HepG2 (cell line): ENCODE data around the gene DENND10. TPM values are rescaled to one million over a fixed set of nuclear protein-coding genes. Genes with fewer than 3 reads are reported as not detected.
A peak's percentile ranks its signal among the peaks of the same experiment; 100 is the strongest.

Source experiments
- ATM ChIP-seq: fragments of 450-650 bp; IDR thresholded peaks from 2 replicates; pipeline ENCODE4 v1.7.1; 2017; ENCODE audit warnings: mild to moderate bottlenecking, borderline replicate concordance
- ATRX ChIP-seq: sonication (generic); formaldehyde crosslinking; IDR thresholded peaks from 2 replicates; pipeline ENCODE4 v1.4.0; 2020; ENCODE audit warnings: missing genetic modification reagents, borderline replicate concordance
- GABPB1 ChIP-seq: IDR thresholded peaks from 2 replicates; pipeline ENCODE4 v1.6.1; 2016; ENCODE audit warnings: mild to moderate bottlenecking, missing genetic modification reagents, moderate library complexity, missing compliant biosample characterization
- GPN1 ChIP-seq: sonication (generic); formaldehyde crosslinking; IDR thresholded peaks from 2 replicates; pipeline ENCODE4 v1.5.1; 2020; ENCODE audit warnings: missing genetic modification reagents, borderline replicate concordance
- HMG20B ChIP-seq: conservative IDR thresholded peaks from 2 replicates; pipeline ENCODE4 v1.6.1; 2016; ENCODE audit warnings: missing genetic modification reagents, missing compliant biosample characterization
- HOXA5 ChIP-seq: sonication (generic); formaldehyde crosslinking; IDR thresholded peaks from 2 replicates; pipeline ENCODE4 v1.4.0; 2020; ENCODE audit warnings: missing genetic modification reagents
- HOXA7 ChIP-seq: sonication (generic); formaldehyde crosslinking; IDR thresholded peaks from 2 replicates; pipeline ENCODE4 v1.8.1; 2022; ENCODE audit warnings: mild to moderate bottlenecking, missing genetic modification reagents, moderate library complexity
- MBD4 ChIP-seq: IDR thresholded peaks from 2 replicates; pipeline ENCODE4 v1.6.1; 2012; ENCODE audit warnings: low read length, inconsistent platforms, borderline replicate concordance
- MED1 ChIP-seq: sonication (generic); formaldehyde crosslinking; IDR thresholded peaks from 2 replicates; pipeline ENCODE4 v1.4.0; 2020; ENCODE audit warnings: missing genetic modification reagents
- NR2F1 ChIP-seq, 2 experiments: fragments of 450-650 bp in 1 of 2; formaldehyde crosslinking in 1 of 2; IDR thresholded peaks; 2 replicates each; pipeline versions ENCODE4 v1.5.0 to v1.6.1; 2016 to 2020; ENCODE audit warnings: mild to moderate bottlenecking in 1 of 2, missing compliant biosample characterization in 1 of 2, missing genetic modification reagents in 1 of 2, moderate library complexity in 1 of 2
- REPIN1 ChIP-seq: sonication (generic); formaldehyde crosslinking; IDR thresholded peaks from 2 replicates; pipeline ENCODE4 v1.8.0; 2022; ENCODE audit warnings: missing genetic modification reagents, low read depth, mild to moderate bottlenecking, borderline replicate concordance
- SIN3B ChIP-seq: fragments of 150-350 bp; IDR thresholded peaks from 2 replicates; pipeline ENCODE4 v1.6.1; 2014; ENCODE audit warnings: low read length
- SP140L ChIP-seq: sonication (generic); formaldehyde crosslinking; IDR thresholded peaks from 2 replicates; pipeline ENCODE4 v1.4.0; 2020; ENCODE audit warnings: missing genetic modification reagents, borderline replicate concordance
- SRF ChIP-seq: IDR thresholded peaks from 2 replicates; pipeline ENCODE4 v1.6.1; 2011; ENCODE audit warnings: mild to moderate bottlenecking, low read depth, low read length, moderate library complexity
- SSRP1 ChIP-seq: IDR thresholded peaks from 2 replicates; pipeline ENCODE4 v1.6.1; 2016; ENCODE audit warnings: control low read depth
- TBP ChIP-seq: sonication (generic); formaldehyde crosslinking; IDR thresholded peaks from 2 replicates; pipeline ENCODE4 v1.5.0; 2020; ENCODE audit warnings: missing genetic modification reagents
- ZNF225 ChIP-seq: sonication (generic); formaldehyde crosslinking; IDR thresholded peaks from 2 replicates; pipeline ENCODE4 v1.4.0; 2020; ENCODE audit warnings: mild to moderate bottlenecking, missing genetic modification reagents
- ZNF317 ChIP-seq: sonication (generic); formaldehyde crosslinking; IDR thresholded peaks from 2 replicates; pipeline ENCODE4 v1.5.0; 2020; ENCODE audit warnings: mild to moderate bottlenecking, missing genetic modification reagents
- ZNF781 ChIP-seq: sonication (generic); formaldehyde crosslinking; IDR thresholded peaks from 2 replicates; pipeline ENCODE4 v1.5.1; 2020; ENCODE audit warnings: borderline replicate concordance, mild to moderate bottlenecking, missing genetic modification reagents; ENCODE audit errors: not compliant biosample characterization
- polyA plus RNA-seq, 8 experiments: library from polyadenylated mRNA; depleted of rRNA in 3 of 8; stranded (reverse) in 7 of 8; unstranded in 1 of 8; fragments of >200 nt; fragmentation: Illumina TruSeq in 4 of 8; extraction: Trizol in 4 of 8; gene quantifications; 2 replicates each; pipeline versions ENCODE4 v1.2.1 to v1.2.3, GENCODE V29; 2011 to 2016; ENCODE audit warnings: low read depth in 4 of 8, missing spikeins in 1 of 8, mixed read lengths in 1 of 8; ENCODE audit not compliant: insufficient read depth in 1 of 8
- total RNA-seq, 5 experiments: library from RNA; depleted of rRNA; stranded (reverse); fragments of >200 nt; fragmentation: Illumina TruSeq; extraction: Trizol; gene quantifications; 2 replicates each; pipeline ENCODE4 v1.2.3, GENCODE V29; 2016; ENCODE audit warnings: low read depth in 1 of 5
- TF ChIP-seq, protein P1 (sequence below): sonication (generic); formaldehyde crosslinking; conservative IDR thresholded peaks from 2 replicates; pipeline ENCODE4 v1.4.0; 2020; ENCODE audit warnings: mild to moderate bottlenecking, missing genetic modification reagents, moderate library complexity
- TF ChIP-seq, protein P2 (sequence below): sonication (generic); formaldehyde crosslinking; IDR thresholded peaks from 2 replicates; pipeline ENCODE4 v1.5.0; 2020; ENCODE audit warnings: mild to moderate bottlenecking, missing genetic modification reagents, borderline replicate concordance
- TF ChIP-seq, protein P3 (sequence below): sonication (generic); formaldehyde crosslinking; IDR thresholded peaks from 2 replicates; pipeline ENCODE4 v1.5.0; 2020; ENCODE audit warnings: missing genetic modification reagents, mild to moderate bottlenecking, borderline replicate concordance

The DENND10 gene
- total and polyA plus RNA-seq, 2 of the 13 experiments (the other 11 are each of a cell fraction or from before 2014, with no cell fraction given), result 43.7 to 78.8 TPM

- TF ChIP-seq MED1 (peak; percentile 35; the same call in 1 of the 2 replicates), HOXA5 (peak; percentile 52; the same call in 1 of the 2 replicates), HMG20B (no peak), ZNF781 (CRISPR knock-in tag) (peak; percentile 44), SRF (peak; percentile 21; the same call in 1 of the 2 replicates), ZNF317 (peak; percentile 58; the same call in 1 of the 2 replicates), ATM (no peak), MBD4 (no peak), ATRX (CRISPR knock-in tag) (no peak), GPN1 (CRISPR knock-in tag) (no peak), SIN3B (no peak), SP140L (CRISPR knock-in tag) (no peak), TBP (CRISPR knock-in tag) (no peak), SSRP1 (CRISPR knock-in tag) (no peak), REPIN1 (CRISPR knock-in tag) (no peak; the same call in 1 of the 2 replicates), GABPB1 (CRISPR knock-in tag) (peak; percentile 70), ZNF225 (CRISPR knock-in tag) (no peak), HOXA7 (CRISPR knock-in tag) (no peak), NR2F1 (CRISPR knock-in tag; IDR thresholded peaks at IDR 0.05) (no peak)
- TF ChIP-seq, protein P1, sequence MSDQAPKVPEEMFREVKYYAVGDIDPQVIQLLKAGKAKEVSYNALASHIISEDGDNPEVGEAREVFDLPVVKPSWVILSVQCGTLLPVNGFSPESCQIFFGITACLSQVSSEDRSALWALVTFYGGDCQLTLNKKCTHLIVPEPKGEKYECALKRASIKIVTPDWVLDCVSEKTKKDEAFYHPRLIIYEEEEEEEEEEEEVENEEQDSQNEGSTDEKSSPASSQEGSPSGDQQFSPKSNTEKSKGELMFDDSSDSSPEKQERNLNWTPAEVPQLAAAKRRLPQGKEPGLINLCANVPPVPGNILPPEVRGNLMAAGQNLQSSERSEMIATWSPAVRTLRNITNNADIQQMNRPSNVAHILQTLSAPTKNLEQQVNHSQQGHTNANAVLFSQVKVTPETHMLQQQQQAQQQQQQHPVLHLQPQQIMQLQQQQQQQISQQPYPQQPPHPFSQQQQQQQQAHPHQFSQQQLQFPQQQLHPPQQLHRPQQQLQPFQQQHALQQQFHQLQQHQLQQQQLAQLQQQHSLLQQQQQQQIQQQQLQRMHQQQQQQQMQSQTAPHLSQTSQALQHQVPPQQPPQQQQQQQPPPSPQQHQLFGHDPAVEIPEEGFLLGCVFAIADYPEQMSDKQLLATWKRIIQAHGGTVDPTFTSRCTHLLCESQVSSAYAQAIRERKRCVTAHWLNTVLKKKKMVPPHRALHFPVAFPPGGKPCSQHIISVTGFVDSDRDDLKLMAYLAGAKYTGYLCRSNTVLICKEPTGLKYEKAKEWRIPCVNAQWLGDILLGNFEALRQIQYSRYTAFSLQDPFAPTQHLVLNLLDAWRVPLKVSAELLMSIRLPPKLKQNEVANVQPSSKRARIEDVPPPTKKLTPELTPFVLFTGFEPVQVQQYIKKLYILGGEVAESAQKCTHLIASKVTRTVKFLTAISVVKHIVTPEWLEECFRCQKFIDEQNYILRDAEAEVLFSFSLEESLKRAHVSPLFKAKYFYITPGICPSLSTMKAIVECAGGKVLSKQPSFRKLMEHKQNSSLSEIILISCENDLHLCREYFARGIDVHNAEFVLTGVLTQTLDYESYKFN (CRISPR knock-in tag), result no peak; the same call in 1 of the 2 replicates
- TF ChIP-seq, protein P2, sequence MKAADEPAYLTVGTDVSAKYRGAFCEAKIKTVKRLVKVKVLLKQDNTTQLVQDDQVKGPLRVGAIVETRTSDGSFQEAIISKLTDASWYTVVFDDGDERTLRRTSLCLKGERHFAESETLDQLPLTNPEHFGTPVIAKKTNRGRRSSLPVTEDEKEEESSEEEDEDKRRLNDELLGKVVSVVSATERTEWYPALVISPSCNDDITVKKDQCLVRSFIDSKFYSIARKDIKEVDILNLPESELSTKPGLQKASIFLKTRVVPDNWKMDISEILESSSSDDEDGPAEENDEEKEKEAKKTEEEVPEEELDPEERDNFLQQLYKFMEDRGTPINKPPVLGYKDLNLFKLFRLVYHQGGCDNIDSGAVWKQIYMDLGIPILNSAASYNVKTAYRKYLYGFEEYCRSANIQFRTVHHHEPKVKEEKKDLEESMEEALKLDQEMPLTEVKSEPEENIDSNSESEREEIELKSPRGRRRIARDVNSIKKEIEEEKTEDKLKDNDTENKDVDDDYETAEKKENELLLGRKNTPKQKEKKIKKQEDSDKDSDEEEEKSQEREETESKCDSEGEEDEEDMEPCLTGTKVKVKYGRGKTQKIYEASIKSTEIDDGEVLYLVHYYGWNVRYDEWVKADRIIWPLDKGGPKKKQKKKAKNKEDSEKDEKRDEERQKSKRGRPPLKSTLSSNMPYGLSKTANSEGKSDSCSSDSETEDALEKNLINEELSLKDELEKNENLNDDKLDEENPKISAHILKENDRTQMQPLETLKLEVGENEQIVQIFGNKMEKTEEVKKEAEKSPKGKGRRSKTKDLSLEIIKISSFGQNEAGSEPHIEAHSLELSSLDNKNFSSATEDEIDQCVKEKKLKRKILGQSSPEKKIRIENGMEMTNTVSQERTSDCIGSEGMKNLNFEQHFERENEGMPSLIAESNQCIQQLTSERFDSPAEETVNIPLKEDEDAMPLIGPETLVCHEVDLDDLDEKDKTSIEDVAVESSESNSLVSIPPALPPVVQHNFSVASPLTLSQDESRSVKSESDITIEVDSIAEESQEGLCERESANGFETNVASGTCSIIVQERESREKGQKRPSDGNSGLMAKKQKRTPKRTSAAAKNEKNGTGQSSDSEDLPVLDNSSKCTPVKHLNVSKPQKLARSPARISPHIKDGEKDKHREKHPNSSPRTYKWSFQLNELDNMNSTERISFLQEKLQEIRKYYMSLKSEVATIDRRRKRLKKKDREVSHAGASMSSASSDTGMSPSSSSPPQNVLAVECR (CRISPR knock-in tag), result peak; percentile 78
- TF ChIP-seq, protein P3, sequence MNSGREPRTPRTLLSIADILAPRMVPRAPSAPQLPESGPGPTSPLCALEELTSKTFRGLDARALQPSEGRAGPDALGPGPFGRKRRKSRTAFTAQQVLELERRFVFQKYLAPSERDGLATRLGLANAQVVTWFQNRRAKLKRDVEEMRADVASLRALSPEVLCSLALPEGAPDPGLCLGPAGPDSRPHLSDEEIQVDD (CRISPR knock-in tag), result peak; percentile 82; the same call in 1 of the 2 replicates
Observed at GRCh38 chr10:119178372-119179119, 74.6 kb downstream of the DENND10 start, which contains the start of gene PRDX3 (continued).
